Parathyroid adenoma (tissue), 2 donors: ENCODE data around the gene METTL5.
A peak's percentile ranks its signal among the peaks of the same experiment; 100 is the strongest.

Experiments used
- H2AFZ ChIP-seq: fragments of 300-600 bp; sonication (generic); one replicate; pipeline ENCODE4 v1.7.0; 2017; ENCODE audit warnings: antibody characterized with exemption, mild to moderate bottlenecking
- H3K27ac ChIP-seq: fragments of 300-600 bp; sonication (generic); one replicate; pipeline ENCODE4 v1.7.0; 2017
- H3K27me3 ChIP-seq: fragments of 300-600 bp; sonication (generic); one replicate; pipeline ENCODE4 v1.7.0; 2017; ENCODE audit warnings: low read length; ENCODE audit not compliant: control insufficient read depth, insufficient read depth
- H3K36me3 ChIP-seq: fragments of 300-600 bp; sonication (generic); one replicate; pipeline ENCODE4 v1.7.0; 2017; ENCODE audit warnings: low read length; ENCODE audit not compliant: control insufficient read depth, insufficient read depth
- H3K4me1 ChIP-seq: fragments of 300-600 bp; sonication (generic); one replicate; pipeline ENCODE4 v1.7.0; 2017; ENCODE audit warnings: control low read depth
- H3K4me2 ChIP-seq: fragments of 300-600 bp; sonication (generic); one replicate; pipeline ENCODE4 v1.7.0; 2017; ENCODE audit warnings: low read length
- H3K4me3 ChIP-seq: fragments of 300-600 bp; sonication (generic); one replicate; pipeline ENCODE4 v1.7.0; 2017; ENCODE audit warnings: low read depth, low read length
- H3K79me2 ChIP-seq: fragments of 300-600 bp; sonication (generic); one replicate; pipeline ENCODE4 v1.7.0; 2017; ENCODE audit warnings: control low read depth
- H3K9ac ChIP-seq: fragments of 300-600 bp; sonication (generic); one replicate; pipeline ENCODE4 v1.7.0; 2017; ENCODE audit warnings: mild to moderate bottlenecking
- H3K9me3 ChIP-seq: fragments of 300-600 bp; sonication (generic); one replicate; pipeline ENCODE4 v1.7.0; 2017; ENCODE audit warnings: low read length; ENCODE audit not compliant: control insufficient read depth
- CTCF ChIP-seq: fragments of 300-600 bp; sonication (generic); IDR thresholded peaks from one replicate; pipeline ENCODE4 v1.7.0; 2017; ENCODE audit warnings: antibody characterized with exemption, mild to moderate bottlenecking
- donor health status: primary hyperparathyroidism.

The METTL5 gene

GRCh38 chr2:169771021-169771420 is 53.7 kb downstream of the METTL5 start:
- no peaks in the 10 kb centered on the region for H3K9me3 ChIP-seq
- no peak overlapping the region for H3K9ac ChIP-seq
- H2AFZ ChIP-seq: no peak overlapping the region
- no peak for TF ChIP-seq CTCF
- no peaks in the 10 kb centered on the region for H3K79me2 ChIP-seq
- no peaks in the 10 kb centered on the region for H3K4me1 ChIP-seq
- no peaks in the 10 kb centered on the region for H3K36me3 ChIP-seq
- no peaks in the 10 kb centered on the region for H3K27me3 ChIP-seq
- H3K27ac ChIP-seq: no peak overlapping the region
- H3K4me3 ChIP-seq: no peak overlapping the region
- H3K4me2 ChIP-seq: no peak overlapping the region

GRCh38 chr2:169768262-169768995 is 56.3 kb downstream of the METTL5 start:
- Histone ChIP-seq H3K9me3 (no peaks in the 10 kb centered on the region), H3K4me2 (peak overlapping the region; percentile 30), H3K36me3 (no peaks in the 10 kb centered on the region), H3K4me3 (no peak overlapping the region), H3K9ac (no peak overlapping the region), H3K27ac (no peak overlapping the region), H3K27me3 (no peaks in the 10 kb centered on the region), H3K4me1 (no peaks in the 10 kb centered on the region), H3K79me2 (no peaks in the 10 kb centered on the region), H2AFZ (peak overlapping the region; percentile 66)
- TF ChIP-seq CTCF: no peak

DNA sequence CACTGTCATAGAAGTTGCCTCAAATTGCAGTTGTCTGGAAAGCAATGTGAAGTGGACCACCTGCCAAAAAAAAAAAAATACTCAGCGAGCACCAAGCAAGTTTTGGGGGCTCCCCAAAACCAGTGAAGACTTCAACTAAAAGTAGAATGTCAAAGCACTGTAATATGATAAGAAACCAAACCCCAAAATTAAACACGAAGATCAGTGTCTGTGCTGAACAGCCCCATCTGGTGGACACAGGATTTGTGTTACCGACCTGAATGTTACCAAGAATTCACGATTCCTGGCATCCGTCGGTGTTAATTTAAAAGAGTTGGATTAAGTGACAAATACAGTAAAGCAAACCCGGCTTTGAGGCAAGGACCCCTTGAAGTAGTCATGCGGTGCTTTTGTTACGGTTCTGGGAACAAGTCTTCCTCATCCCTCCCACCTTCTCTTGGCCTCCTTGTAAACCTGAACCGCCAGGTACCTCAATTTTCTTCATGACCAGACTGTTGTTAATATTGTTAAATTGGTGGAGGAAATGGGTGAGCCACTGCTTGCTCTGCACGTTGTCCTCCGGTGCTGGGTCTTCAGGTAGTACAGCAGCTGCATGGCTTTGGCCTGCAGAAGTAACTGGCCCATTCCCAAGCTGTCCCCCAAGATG is 57.3 kb downstream of the METTL5 start:
- H3K27me3 ChIP-seq: no peaks in the 10 kb centered on the region
- no peak overlapping the region for H3K9ac ChIP-seq
- no peak overlapping the region for H3K4me3 ChIP-seq
- H3K4me2 ChIP-seq: no peak overlapping the region
- no peaks in the 10 kb centered on the region for H3K79me2 ChIP-seq
- no peaks in the 10 kb centered on the region for H3K4me1 ChIP-seq
- no peak overlapping the region for H3K27ac ChIP-seq
- TF ChIP-seq CTCF: peak; percentile 78
- no peaks in the 10 kb centered on the region for H3K36me3 ChIP-seq
- H2AFZ ChIP-seq: peak overlapping the region; percentile 34
- no peaks in the 10 kb centered on the region for H3K9me3 ChIP-seq

GRCh38 chr2:169765523-169765922 is 59.2 kb downstream of the METTL5 start:
- no peak overlapping the region for H3K27ac ChIP-seq
- H3K4me1 ChIP-seq: no peaks in the 10 kb centered on the region
- H3K36me3 ChIP-seq: no peaks in the 10 kb centered on the region
- H3K27me3 ChIP-seq: no peaks in the 10 kb centered on the region
- H3K79me2 ChIP-seq: no peaks in the 10 kb centered on the region
- H3K9me3 ChIP-seq: no peaks in the 10 kb centered on the region
- TF ChIP-seq CTCF: no peak
- no peak overlapping the region for H3K9ac ChIP-seq
- H3K4me2 ChIP-seq: no peak overlapping the region
- no peak overlapping the region for H3K4me3 ChIP-seq
- no peak overlapping the region for H2AFZ ChIP-seq

DNA sequence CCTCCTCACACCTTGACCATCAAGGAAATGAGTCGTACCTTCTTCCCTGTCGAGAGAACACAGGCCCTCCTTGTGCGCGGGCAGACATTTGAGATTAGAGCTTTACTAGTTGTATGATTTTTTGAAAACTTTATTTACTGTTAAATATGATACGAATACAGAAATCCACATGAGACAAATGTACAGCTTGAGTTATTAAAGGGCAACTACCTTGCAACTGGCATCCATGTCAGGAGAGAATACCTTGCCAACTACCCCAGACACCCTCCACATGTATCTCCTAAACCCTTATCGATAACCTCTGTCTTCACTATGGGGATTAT is 62.8 kb downstream of the METTL5 start:
- Histone ChIP-seq H3K4me1 (no peaks in the 10 kb centered on the region), H3K36me3 (no peaks in the 10 kb centered on the region), H3K9me3 (no peaks in the 10 kb centered on the region), H3K9ac (no peak overlapping the region), H2AFZ (no peak overlapping the region), H3K4me2 (no peak overlapping the region), H3K79me2 (no peaks in the 10 kb centered on the region), H3K4me3 (no peak overlapping the region), H3K27me3 (no peaks in the 10 kb centered on the region), H3K27ac (no peak overlapping the region)
- no peak for TF ChIP-seq CTCF
